Right atrium auricular region (tissue), 2 donors: Measurements from ENCODE around the gene TBC1D9B. TPM values are rescaled to one million over a fixed set of nuclear protein-coding genes. Genes with fewer than 3 reads are reported as not detected.

Experiments used
- DNase-seq: peaks from one replicate; pipeline ENCODE4 v3.0.0-alpha.2; 2019; ENCODE audit warnings: low spot score
- H3K27ac ChIP-seq, 2 donors: fragments of 200-600 bp; sonication (generic); 1 replicate in 1 of 2; 2 replicates in 1 of 2; pipeline ENCODE4 v1.5.1; 2016 to 2019
- H3K27me3 ChIP-seq, 2 donors: fragments of 200-600 bp; sonication (generic); one replicate each; pipeline versions ENCODE4 v1.5.1 to v1.6.0; 2017 to 2019
- H3K36me3 ChIP-seq: fragments of 200-600 bp; sonication (generic); one replicate; pipeline ENCODE4 v1.5.1; 2016
- H3K4me1 ChIP-seq, 2 donors: fragments of 200-600 bp; sonication (generic); one replicate each; pipeline versions ENCODE4 v1.5.1 to v1.6.0; 2017 to 2019
- H3K4me3 ChIP-seq, 2 donors: fragments of 200-600 bp; sonication (generic); 1 replicate in 1 of 2; 2 replicates in 1 of 2; pipeline ENCODE4 v1.5.1; 2017 to 2019; ENCODE audit warnings: mild to moderate bottlenecking in 1 of 2, moderate library complexity in 1 of 2
- H3K9me3 ChIP-seq, 2 donors: fragments of 200-600 bp; sonication (generic); one replicate each; pipeline ENCODE4 v1.5.1; 2019
- total RNA-seq, 2 donors: library from RNA; depleted of rRNA; stranded (reverse); fragments of >200 nt; gene quantifications; one replicate each; pipeline ENCODE4 v1.1.0, GENCODE V29; 2016
- TF ChIP-seq, protein P1 (sequence below), 2 donors: fragments of 200-600 bp; sonication (generic); IDR thresholded peaks; one replicate each; pipeline ENCODE4 v1.5.1; 2019; ENCODE audit warnings: antibody characterized with exemption in 2 of 2

TBC1D9B gene
- total RNA-seq, 2 donors from 2014 or later = 33.5 to 57.7 TPM

DNA sequence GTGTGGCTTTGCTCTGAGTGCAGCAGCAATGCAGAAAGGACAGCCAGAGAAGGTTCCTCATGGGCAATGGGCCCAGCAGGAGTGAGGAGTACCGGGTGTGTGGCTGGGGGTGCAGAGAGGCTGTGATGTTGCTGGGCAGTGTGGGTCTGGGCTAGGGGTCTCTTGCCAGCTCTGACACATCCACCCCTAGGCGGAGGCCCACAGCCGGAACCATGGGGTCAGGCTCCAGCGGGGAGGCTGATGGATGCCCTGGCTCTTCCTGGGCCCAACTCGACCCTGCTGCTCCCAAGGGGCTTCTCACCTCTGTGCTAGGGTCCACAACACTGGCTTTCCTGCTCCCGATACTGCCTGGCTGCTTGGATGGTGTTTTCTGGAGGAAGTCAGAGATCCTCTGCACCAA, 19.9 kb downstream of the TBC1D9B start:
- peaks cover 5 to 6% of the 10 kb centered on the region in 2 donors for H3K9me3 ChIP-seq
- no peaks in the 10 kb centered on the region for H3K4me1 ChIP-seq
- peaks cover 86% of the 10 kb centered on the region for H3K36me3 ChIP-seq
- H3K4me3 ChIP-seq = no peak overlapping the region
- no peak overlapping the region for H3K27ac ChIP-seq
- TF ChIP-seq, protein P1, sequence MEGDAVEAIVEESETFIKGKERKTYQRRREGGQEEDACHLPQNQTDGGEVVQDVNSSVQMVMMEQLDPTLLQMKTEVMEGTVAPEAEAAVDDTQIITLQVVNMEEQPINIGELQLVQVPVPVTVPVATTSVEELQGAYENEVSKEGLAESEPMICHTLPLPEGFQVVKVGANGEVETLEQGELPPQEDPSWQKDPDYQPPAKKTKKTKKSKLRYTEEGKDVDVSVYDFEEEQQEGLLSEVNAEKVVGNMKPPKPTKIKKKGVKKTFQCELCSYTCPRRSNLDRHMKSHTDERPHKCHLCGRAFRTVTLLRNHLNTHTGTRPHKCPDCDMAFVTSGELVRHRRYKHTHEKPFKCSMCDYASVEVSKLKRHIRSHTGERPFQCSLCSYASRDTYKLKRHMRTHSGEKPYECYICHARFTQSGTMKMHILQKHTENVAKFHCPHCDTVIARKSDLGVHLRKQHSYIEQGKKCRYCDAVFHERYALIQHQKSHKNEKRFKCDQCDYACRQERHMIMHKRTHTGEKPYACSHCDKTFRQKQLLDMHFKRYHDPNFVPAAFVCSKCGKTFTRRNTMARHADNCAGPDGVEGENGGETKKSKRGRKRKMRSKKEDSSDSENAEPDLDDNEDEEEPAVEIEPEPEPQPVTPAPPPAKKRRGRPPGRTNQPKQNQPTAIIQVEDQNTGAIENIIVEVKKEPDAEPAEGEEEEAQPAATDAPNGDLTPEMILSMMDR (IDR thresholded peaks at IDR 0.05) = no peak
- DNase-seq = no peak
- no peaks in the 10 kb centered on the region for H3K27me3 ChIP-seq

DNA sequence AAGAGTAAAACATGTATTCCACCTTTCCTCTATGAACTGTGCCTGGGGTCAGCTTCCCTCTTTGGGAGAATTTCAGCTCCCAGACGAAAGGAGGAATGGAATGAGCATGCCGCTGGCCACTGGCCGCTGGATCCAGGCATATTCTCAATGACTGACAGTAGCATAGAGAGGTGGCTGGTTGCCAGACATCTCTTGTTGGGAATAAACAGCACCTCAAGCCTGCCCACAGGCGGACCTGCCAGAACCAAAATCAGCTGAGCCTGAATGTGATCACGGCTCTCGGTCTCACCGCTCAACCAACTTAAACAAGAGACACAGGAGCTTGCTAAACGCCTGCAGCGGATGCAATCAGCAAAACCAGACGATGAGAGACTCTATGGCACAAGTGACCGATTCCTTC, 20.6 kb downstream of the TBC1D9B start:
- TF ChIP-seq, protein P1 (IDR thresholded peaks at IDR 0.05) = no peak
- H3K27ac ChIP-seq = no peak overlapping the region
- no peaks in the 10 kb centered on the region for H3K4me1 ChIP-seq
- peaks cover 5 to 13% of the 10 kb centered on the region in 2 donors for H3K9me3 ChIP-seq
- H3K36me3 ChIP-seq = peaks cover 80% of the 10 kb centered on the region
- no peak overlapping the region for H3K4me3 ChIP-seq
- H3K27me3 ChIP-seq = no peaks in the 10 kb centered on the region
- DNase-seq = no peak

DNA sequence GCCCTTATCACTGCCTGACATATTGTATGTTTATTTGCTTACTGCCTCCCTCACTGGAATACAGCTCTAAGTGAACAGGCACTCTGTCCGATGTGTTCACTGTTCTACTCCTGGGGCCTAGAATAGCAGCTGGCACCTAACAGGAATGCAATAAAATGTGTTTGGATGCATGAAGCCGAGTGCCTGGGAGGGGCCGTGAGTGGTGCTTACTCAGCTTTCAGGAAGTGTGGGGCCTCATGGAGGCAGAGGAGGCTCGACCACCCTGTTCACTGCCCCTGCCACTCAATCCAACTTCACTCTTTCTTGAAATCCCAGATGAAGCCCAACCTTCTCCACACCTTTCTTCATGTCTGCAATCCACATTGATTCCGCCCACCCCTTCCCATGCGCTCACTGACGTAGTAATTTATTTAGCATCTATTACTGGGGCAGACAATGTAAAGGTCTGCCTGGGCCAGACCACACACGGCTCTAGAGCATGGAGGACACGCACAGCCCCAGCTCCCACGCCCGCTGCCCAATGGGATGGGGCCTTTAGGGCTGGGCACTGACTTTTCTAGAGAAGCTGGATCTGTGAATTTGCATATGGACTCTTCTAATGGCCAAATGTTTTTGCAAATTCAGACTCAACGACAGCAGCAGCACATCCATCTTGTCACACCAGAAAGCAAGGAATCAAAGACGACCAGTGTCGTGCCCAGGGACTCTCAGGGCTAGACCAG, 21.3 kb downstream of the TBC1D9B start:
- Histone ChIP-seq H3K4me1 (no peaks in the 10 kb centered on the region), H3K27me3 (no peaks in the 10 kb centered on the region), H3K36me3 (peaks cover 72% of the 10 kb centered on the region), H3K4me3 (no peak overlapping the region), H3K9me3 (peaks cover 5 to 13% of the 10 kb centered on the region in 2 donors), H3K27ac (no peak overlapping the region)
- TF ChIP-seq, protein P1 (IDR thresholded peaks at IDR 0.05) = no peak
- DNase-seq = no peak

DNA sequence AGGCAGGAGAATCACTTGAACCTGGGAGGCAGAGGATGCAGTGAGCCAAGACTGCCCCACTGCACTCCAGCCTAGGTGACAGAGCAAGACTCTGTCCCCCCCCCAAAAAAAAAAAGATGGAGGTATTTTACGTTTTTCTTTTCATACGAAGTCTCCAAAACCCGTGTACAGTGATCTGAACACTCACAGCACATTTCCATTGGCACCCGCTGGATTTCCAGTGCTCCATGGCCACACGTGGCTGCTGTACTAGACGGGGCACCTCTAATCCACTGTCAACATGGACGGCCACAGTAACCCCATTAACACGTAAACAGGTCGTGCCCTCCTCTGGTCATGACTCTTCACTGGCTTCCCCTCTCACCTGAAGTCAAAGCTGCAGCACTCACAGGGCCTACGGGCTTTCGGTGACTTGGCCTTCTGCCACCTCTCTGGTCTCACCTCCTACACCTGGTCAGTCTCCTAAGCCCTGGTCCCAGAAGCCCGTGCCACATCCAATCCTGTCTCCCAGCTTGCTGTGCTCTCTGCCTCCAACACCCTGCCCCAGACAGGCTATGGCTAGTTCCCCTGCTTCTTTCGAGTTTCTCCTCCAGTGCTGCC, 22.1 kb downstream of the TBC1D9B start:
- no peak for DNase-seq
- H3K9me3 ChIP-seq = peaks cover 5 to 13% of the 10 kb centered on the region in 2 donors
- no peak overlapping the region for H3K27ac ChIP-seq
- peaks cover 65% of the 10 kb centered on the region for H3K36me3 ChIP-seq
- H3K4me3 ChIP-seq = no peak overlapping the region
- H3K27me3 ChIP-seq = no peaks in the 10 kb centered on the region
- no peaks in the 10 kb centered on the region for H3K4me1 ChIP-seq
- TF ChIP-seq, protein P1 (IDR thresholded peaks at IDR 0.05) = no peak

DNA sequence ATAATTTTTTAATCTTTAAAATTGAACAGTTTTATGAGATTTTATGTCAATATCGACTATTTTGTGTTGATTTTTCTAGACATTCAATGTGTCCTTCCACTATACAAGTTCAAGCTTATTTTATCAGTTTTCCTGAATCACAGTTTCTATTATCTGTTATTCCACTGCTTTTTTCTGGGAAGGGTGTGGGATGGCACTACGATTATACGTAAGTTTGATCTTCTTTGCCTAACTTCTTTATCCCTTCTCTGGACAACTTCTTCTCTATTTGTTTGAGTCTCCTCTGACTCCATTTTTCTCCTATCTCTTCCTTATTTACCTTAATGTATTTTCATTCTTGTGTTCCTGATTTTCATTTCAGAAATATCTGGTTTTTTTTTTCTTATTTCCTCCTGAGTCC, 24.5 kb downstream of the TBC1D9B start:
- TF ChIP-seq, protein P1 (IDR thresholded peaks at IDR 0.05) = no peak
- H3K36me3 ChIP-seq = peaks cover 62% of the 10 kb centered on the region
- no peak for DNase-seq

More for the DNA sequence above, 24.5 kb downstream of the TBC1D9B start:
- Histone ChIP-seq H3K27ac (no peak overlapping the region), H3K4me1 (no peaks in the 10 kb centered on the region), H3K9me3 (peaks cover 5 to 13% of the 10 kb centered on the region in 2 donors), H3K4me3 (no peak overlapping the region), H3K27me3 (no peaks in the 10 kb centered on the region)
